ENCODE results near the gene COL23A1.

DNA sequence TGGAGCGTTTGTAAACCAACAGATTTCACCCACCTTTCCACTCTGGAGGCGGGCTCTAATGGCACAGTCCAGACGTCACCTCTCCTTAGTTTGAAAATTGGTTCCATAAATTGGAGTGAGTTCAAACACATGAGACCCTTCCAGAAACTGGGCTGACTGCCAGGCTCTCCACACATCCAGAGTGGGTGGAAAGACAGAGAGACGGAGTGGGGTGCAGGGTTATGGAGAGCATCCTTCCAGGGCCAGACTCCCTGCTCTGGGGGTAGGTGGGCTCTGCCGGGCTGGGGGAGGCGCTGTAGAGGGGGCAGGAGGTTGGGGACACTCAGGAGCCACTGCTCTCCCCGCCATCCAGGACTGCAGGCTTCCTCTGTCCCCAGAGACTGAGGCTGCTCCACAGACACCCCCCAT lies 252.9 kb downstream of the COL23A1 start:
- no peak for TF ChIP-seq EZH2 (IDR thresholded peaks at IDR 0.05; ENCODE audit: low read length, missing control alignments)
- TF ChIP-seq, protein P1, sequence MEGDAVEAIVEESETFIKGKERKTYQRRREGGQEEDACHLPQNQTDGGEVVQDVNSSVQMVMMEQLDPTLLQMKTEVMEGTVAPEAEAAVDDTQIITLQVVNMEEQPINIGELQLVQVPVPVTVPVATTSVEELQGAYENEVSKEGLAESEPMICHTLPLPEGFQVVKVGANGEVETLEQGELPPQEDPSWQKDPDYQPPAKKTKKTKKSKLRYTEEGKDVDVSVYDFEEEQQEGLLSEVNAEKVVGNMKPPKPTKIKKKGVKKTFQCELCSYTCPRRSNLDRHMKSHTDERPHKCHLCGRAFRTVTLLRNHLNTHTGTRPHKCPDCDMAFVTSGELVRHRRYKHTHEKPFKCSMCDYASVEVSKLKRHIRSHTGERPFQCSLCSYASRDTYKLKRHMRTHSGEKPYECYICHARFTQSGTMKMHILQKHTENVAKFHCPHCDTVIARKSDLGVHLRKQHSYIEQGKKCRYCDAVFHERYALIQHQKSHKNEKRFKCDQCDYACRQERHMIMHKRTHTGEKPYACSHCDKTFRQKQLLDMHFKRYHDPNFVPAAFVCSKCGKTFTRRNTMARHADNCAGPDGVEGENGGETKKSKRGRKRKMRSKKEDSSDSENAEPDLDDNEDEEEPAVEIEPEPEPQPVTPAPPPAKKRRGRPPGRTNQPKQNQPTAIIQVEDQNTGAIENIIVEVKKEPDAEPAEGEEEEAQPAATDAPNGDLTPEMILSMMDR (conservative IDR thresholded peaks at IDR 0.05 in 1 of 2, IDR thresholded peaks at IDR 0.05 in 1 of 2; ENCODE audit: low read depth in 1 of 2, low read length in 2 of 2) = no peak

All from fibroblast of lung (primary cell).